Lower lobe of right lung (tissue), 2 donors: Measurements from ENCODE around the gene BABAM2. TPM values are rescaled to one million over a fixed set of nuclear protein-coding genes. Genes with fewer than 3 reads are reported as not detected.
A peak's percentile ranks its signal among the peaks of the same experiment; 100 is the strongest.

ENCODE experiments used
- ATAC-seq, 2 donors: fragments of 200-7000 bp; cut with Tn5 transposase; one replicate each; pipeline ENCODE4 v1.9.1; 2020 to 2022; ENCODE audit warnings: mild to moderate bottlenecking in 2 of 2, moderate library complexity in 2 of 2
- DNase-seq: peaks from one replicate; pipeline ENCODE4 v3.0.0-alpha.2; 2020
- H3K27ac ChIP-seq: fragments of 200-600 bp; one replicate; pipeline ENCODE4 v1.8.0; 2022
- H3K27me3 ChIP-seq: fragments of 200-600 bp; one replicate; pipeline ENCODE4 v1.8.0; 2022; ENCODE audit warnings: low read depth
- H3K36me3 ChIP-seq: fragments of 200-600 bp; one replicate; pipeline ENCODE4 v1.8.0; 2022; ENCODE audit warnings: mild to moderate bottlenecking
- H3K4me1 ChIP-seq: fragments of 200-600 bp; one replicate; pipeline ENCODE4 v1.8.0; 2022
- H3K4me3 ChIP-seq: fragments of 200-600 bp; one replicate; pipeline ENCODE4 v1.8.0; 2022; ENCODE audit warnings: mild to moderate bottlenecking
- H3K9me3 ChIP-seq: fragments of 200-600 bp; one replicate; pipeline ENCODE4 v1.8.0; 2022
- CTCF ChIP-seq: fragments of 200-600 bp; IDR thresholded peaks from one replicate; pipeline ENCODE4 v1.8.0; 2022; ENCODE audit warnings: antibody characterized with exemption, mild to moderate bottlenecking
- intact Hi-C: fragments of 100-400 bp; cut with DNase I; formaldehyde crosslinking; loops from one replicate; pipeline ENCODE4 v1.11.0; 2022
- total RNA-seq: library from RNA; stranded (reverse); fragmentation: NEBNext Ultra II Directional; extraction: Animal tissue kit (Norgen Biotek cat#: 25700); gene quantifications from one replicate; pipeline ENCODE4 v1.2.1, GENCODE V29; 2021
- donor health status: DM: no; HTN: yes; CAD: no; lungs with severe emphysema.

BABAM2 gene
- total RNA-seq, 1 donor from 2014 or later, result 39.5 TPM

DNA sequence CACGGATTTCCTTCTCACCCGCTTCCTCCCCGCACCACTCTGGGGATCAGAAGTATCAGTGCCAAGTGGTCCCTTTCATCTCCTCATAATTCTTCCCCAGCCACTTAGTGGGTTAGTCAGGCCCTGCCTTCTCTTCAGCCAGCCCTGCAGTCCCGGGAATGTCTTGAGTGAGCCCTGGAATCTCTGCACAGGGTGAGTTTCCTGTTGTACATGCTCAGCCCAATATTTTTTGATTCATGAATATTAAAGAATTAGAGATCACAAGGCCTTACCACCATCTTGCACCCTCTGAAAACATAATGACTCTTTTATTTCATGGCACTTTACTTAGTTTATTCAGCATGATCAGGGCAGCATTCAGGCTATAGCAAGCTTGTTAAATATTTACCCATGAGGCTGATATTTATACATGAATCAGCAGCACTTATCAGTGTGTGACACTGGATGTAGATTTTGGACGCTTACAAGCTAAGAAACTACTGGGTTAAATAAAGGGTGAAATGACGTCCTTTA lies 342.7 kb downstream of the BABAM2 start:
- Histone ChIP-seq H3K9me3 (no peaks in the 10 kb centered on the region), H3K4me3 (no peak overlapping the region), H3K4me1 (no peaks in the 10 kb centered on the region), H3K27ac (no peak overlapping the region), H3K36me3 (no peaks in the 10 kb centered on the region), H3K27me3 (no peaks in the 10 kb centered on the region)
- ATAC-seq (peak; percentile 79 to 89), DNase-seq (no peak)
- no peak for TF ChIP-seq CTCF
- intact Hi-C loops, result no loop called here

DNA sequence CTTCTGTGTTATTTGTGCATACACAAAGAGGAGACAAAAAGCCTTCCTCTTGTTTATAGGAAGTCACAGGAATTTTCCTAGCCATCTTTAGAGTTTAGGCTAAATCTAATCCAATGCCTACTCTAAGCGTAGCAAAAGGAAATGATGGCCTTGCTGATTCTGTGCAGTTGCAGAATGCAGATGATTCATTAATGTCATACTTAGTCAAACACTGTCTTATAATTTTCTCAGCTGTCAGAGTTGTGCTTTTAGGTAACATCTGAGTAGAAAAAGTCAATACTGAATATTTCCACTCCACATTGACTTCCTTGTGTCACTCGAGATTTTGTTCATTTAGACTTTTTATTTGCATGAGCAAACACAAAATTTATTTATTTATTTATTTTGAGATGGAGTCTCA lies 344.3 kb downstream of the BABAM2 start:
- DNase-seq (no peak), ATAC-seq (no peak)
- intact Hi-C loops, result no loop called here
- TF ChIP-seq CTCF, result no peak
- Histone ChIP-seq H3K27me3 (no peaks in the 10 kb centered on the region), H3K27ac (no peak overlapping the region), H3K4me1 (no peaks in the 10 kb centered on the region), H3K9me3 (no peaks in the 10 kb centered on the region), H3K36me3 (no peaks in the 10 kb centered on the region), H3K4me3 (no peak overlapping the region)

GRCh38 chr2:28239207-28239606 lies 348.7 kb downstream of the BABAM2 start:
- Histone ChIP-seq H3K4me3 (no peak overlapping the region), H3K27ac (no peak overlapping the region), H3K4me1 (no peaks in the 10 kb centered on the region), H3K9me3 (no peaks in the 10 kb centered on the region), H3K36me3 (peaks cover 7% of the 10 kb centered on the region), H3K27me3 (no peaks in the 10 kb centered on the region)
- no peak for TF ChIP-seq CTCF
- ATAC-seq (no peak), DNase-seq (no peak)
- intact Hi-C loops, result no loop called here

DNA sequence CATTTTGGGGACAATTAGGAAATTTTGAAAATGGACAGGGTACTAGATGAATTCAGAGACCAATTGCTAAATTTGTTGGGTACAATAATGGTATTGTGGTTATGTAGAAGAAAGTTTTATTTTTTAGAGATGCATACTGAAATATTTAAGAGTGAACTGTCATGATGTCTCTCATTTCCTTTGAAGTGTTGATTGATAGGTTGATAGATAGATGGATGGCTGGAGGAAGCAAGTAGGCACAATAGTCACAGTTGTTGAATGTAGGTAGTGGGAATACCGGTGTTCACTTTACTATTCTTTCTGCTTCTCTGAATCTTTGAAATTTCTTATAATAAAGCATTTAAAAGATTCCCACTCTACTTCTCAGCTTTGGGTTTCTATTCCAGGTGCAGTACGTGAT lies 350.4 kb downstream of the BABAM2 start:
- intact Hi-C loops, result no loop called here
- DNase-seq, result no peak
- Histone ChIP-seq H3K4me1 (no peaks in the 10 kb centered on the region), H3K4me3 (no peak overlapping the region), H3K9me3 (no peaks in the 10 kb centered on the region), H3K27me3 (no peaks in the 10 kb centered on the region), H3K36me3 (peaks cover 7% of the 10 kb centered on the region), H3K27ac (no peak overlapping the region)
- no peak for TF ChIP-seq CTCF
- ATAC-seq, result no peak

DNA sequence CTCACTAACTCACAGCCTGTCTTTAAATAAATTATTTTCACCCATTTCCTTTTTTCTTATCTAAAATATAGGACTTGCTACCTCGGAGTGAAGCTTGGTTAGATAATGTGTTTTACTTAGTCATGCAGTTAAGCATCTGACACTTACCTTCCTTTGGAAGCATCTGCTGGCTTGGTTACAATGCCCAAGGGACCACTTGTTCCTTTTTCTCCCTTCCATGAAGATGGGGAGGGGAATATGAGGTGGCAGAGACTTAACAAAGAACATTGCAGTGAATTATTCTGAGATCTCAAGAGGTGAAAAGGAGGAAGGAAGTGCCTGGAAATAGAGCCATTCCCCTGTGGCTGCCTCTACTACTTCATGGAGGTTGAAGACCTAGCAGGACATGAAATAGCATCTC lies 356.8 kb downstream of the BABAM2 start:
- no peak for ATAC-seq
- Histone ChIP-seq H3K36me3 (peaks cover 1% of the 10 kb centered on the region), H3K27me3 (no peaks in the 10 kb centered on the region), H3K27ac (no peak overlapping the region), H3K4me1 (no peaks in the 10 kb centered on the region), H3K4me3 (no peak overlapping the region), H3K9me3 (no peaks in the 10 kb centered on the region)
- intact Hi-C loops, result no loop called here
- no peak for TF ChIP-seq CTCF
- DNase-seq, result no peak

DNA sequence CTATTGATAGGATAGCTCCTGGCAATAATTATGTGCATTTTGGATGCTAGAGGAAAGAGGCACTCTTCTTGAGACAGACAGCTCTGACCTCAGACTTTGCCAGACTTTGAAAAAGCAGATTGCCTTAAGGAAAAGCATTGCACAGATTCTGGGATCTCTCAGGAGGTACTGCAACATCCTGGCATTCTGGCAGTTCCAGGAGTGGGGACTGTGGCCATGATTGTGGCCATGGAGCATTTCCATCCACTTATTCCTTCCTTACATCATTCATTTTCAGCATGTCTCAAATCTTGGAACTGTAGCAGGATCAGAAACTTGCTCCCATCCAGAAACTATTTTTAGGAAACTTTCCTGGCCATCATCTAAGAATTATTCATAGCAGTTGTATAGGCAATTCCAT lies 357.2 kb downstream of the BABAM2 start:
- ATAC-seq (no peak), DNase-seq (no peak)
- TF ChIP-seq CTCF, result no peak
- Histone ChIP-seq H3K36me3 (no peaks in the 10 kb centered on the region), H3K27me3 (no peaks in the 10 kb centered on the region), H3K27ac (no peak overlapping the region), H3K4me3 (no peak overlapping the region), H3K4me1 (no peaks in the 10 kb centered on the region), H3K9me3 (no peaks in the 10 kb centered on the region)
- intact Hi-C loops, result no loop called here
